ENCODE results near the gene ATP6V1G1. TPM values are rescaled to one million over a fixed set of nuclear protein-coding genes. Genes with fewer than 3 reads are reported as not detected.
A peak's percentile ranks its signal among the peaks of the same experiment; 100 is the strongest.

The ATP6V1G1 gene
- total and polyA plus RNA-seq, 2 of the 13 experiments (the other 11 are each of a cell fraction or from before 2014, with no cell fraction given): 108 to 158 TPM

- no peak for TF ChIP-seq PBX3 (CRISPR knock-in tag; IDR thresholded peaks at IDR 0.05; ENCODE audit: borderline replicate concordance)
- TF ChIP-seq HOXA9 (CRISPR knock-in tag; IDR thresholded peaks at IDR 0.05; ENCODE audit: borderline replicate concordance): peak; percentile 9; the same call in 1 of the 2 replicates
- no peak for TF ChIP-seq FOXJ3 (CRISPR knock-in tag; IDR thresholded peaks at IDR 0.05; ENCODE audit: borderline replicate concordance)
- TF ChIP-seq DMAP1 (CRISPR knock-in tag; IDR thresholded peaks at IDR 0.05): no peak
- no peak for TF ChIP-seq GTF2F1 (IDR thresholded peaks at IDR 0.05; ENCODE audit: low read length)
- TF ChIP-seq ZNF276 (CRISPR knock-in tag; IDR thresholded peaks at IDR 0.05; ENCODE audit: low read depth): no peak
- no peak for TF ChIP-seq MLX (CRISPR knock-in tag; IDR thresholded peaks at IDR 0.05)
- no peak for TF ChIP-seq ADNP (CRISPR knock-in tag; IDR thresholded peaks at IDR 0.05)
- 0 out of 2 replicates have a peak, but pooled peaks have one; percentile 47 for TF ChIP-seq ZNF567 (CRISPR knock-in tag; IDR thresholded peaks at IDR 0.05; ENCODE audit: borderline replicate concordance)
- TF ChIP-seq HOMEZ (CRISPR knock-in tag; IDR thresholded peaks at IDR 0.05; ENCODE audit: low read depth): no peak
- TF ChIP-seq ZUFSP (CRISPR knock-in tag; IDR thresholded peaks at IDR 0.05; ENCODE audit: borderline replicate concordance): no peak
- no peak for TF ChIP-seq ZNF792 (CRISPR knock-in tag; IDR thresholded peaks at IDR 0.05)
- TF ChIP-seq MYC (CRISPR knock-in tag; IDR thresholded peaks at IDR 0.05; ENCODE audit: borderline replicate concordance): no peak
- TF ChIP-seq TFAP4 (IDR thresholded peaks at IDR 0.05; ENCODE audit: borderline replicate concordance, low read depth): no peak
- no peak for TF ChIP-seq ZNF878 (CRISPR knock-in tag; IDR thresholded peaks at IDR 0.05)
- TF ChIP-seq ZNF597 (CRISPR knock-in tag; IDR thresholded peaks at IDR 0.05): no peak
- TF ChIP-seq ZNF225 (CRISPR knock-in tag; IDR thresholded peaks at IDR 0.05): no peak
These were observed 641 bp downstream of the ATP6V1G1 start (continued) for GRCh38 chr9:114588210-114588609.
